HepG2 (cell line): Measurements from ENCODE around the gene ADH1C. TPM values are rescaled to one million over a fixed set of nuclear protein-coding genes. Genes with fewer than 3 reads are reported as not detected.

Source experiments
- ATAC-seq: fragments of 200-7000 bp; cut with Tn5 transposase; 3 replicates; pipeline ENCODE4 v1.9.1; 2020; ENCODE audit warnings: mild to moderate bottlenecking, moderate library complexity
- BruUV-seq: library from RNA; stranded (reverse); fragments of 400-500 nt; replicated peaks from 2 replicates; lab custom pipeline; 2021; lab: Mats Ljungman, UMichigan
- CTCF ChIA-PET: fragments of 300-600 bp; formaldehyde crosslinking; extraction: SDS; loops from one replicate; lab custom pipeline; 2021; ENCODE audit warnings: low total read pairs, inconsistent platforms, low intra/inter-chr PET ratio; lab: Yijun Ruan, JAX
- POLR2A ChIA-PET: fragments of 350-600 bp; sonication (Branson Sonifier 250); formaldehyde crosslinking; loops from one replicate; lab custom pipeline; 2020; ENCODE audit warnings: antibody characterized with exemption, inconsistent platforms; lab: Yijun Ruan, JAX
- DNase-seq: peaks from one replicate; pipeline ENCODE4 v3.0.0-alpha.2; 2015; ENCODE audit warnings: low spot score
- FAIRE-seq: peaks from 3 replicates; lab custom pipeline; 2011; peaks lifted over from hg19 to GRCh38; lab: Jason Lieb, UNC
- H2AFZ ChIP-seq: one replicate; pipeline ENCODE4 v1.6.1; 2011; ENCODE audit warnings: low read length, inconsistent platforms
- H3K27ac ChIP-seq: fragments of 300-600 bp; 3 replicates; pipeline ENCODE4 v1.8.0; 2011; ENCODE audit warnings: mixed run types, mild to moderate bottlenecking, mixed read lengths, low read length, inconsistent platforms; ENCODE audit not compliant: insufficient read depth; ENCODE audit errors: extremely low read length
- H3K27me3 ChIP-seq, 2 experiments: fragments of 200-600 bp in 1 of 2; 2 replicates in 1 of 2; 3 replicates in 1 of 2; pipeline versions ENCODE4 v1.6.0 to v1.8.0; 2011; ENCODE audit warnings: low read length in 2 of 2, mild to moderate bottlenecking in 2 of 2, moderate library complexity in 2 of 2, inconsistent platforms in 1 of 2; ENCODE audit not compliant: insufficient read depth in 2 of 2, control insufficient read depth in 1 of 2
- H3K36me3 ChIP-seq, 2 experiments: fragments of 200-600 bp in 1 of 2; replicated peaks in 1 of 2; 2 replicates in 1 of 2; 3 replicates in 1 of 2; pipeline versions ENCODE4 v1.5.1 to v1.8.0; 2011; ENCODE audit warnings: low read length in 2 of 2, inconsistent platforms in 1 of 2; ENCODE audit not compliant: insufficient read depth in 2 of 2, control insufficient read depth in 1 of 2
- H3K4me1 ChIP-seq: 2 replicates; pipeline ENCODE4 v1.5.1; 2012; ENCODE audit warnings: low read length, inconsistent platforms; ENCODE audit not compliant: insufficient read depth
- H3K4me2 ChIP-seq: 2 replicates; pipeline ENCODE4 v1.6.0; 2011; ENCODE audit warnings: low read depth, low read length, inconsistent platforms
- H3K4me3 ChIP-seq, 3 experiments: fragments of 200-600 bp in 1 of 3; sonication (generic), shearing (Covaris generic) in 1 of 3; replicated peaks in 1 of 3; 2 replicates each; pipeline ENCODE4 v1.5.1; 2011 to 2016; ENCODE audit warnings: low read length in 3 of 3, inconsistent platforms in 2 of 3, low read depth in 2 of 3, mild to moderate bottlenecking in 2 of 3, control low read depth in 1 of 3, mixed read lengths in 1 of 3; ENCODE audit not compliant: insufficient read depth in 1 of 3
- H3K79me2 ChIP-seq: one replicate; pipeline ENCODE4 v1.6.1; 2011; ENCODE audit warnings: low read length, inconsistent platforms; ENCODE audit not compliant: insufficient read depth
- H3K9ac ChIP-seq: 2 replicates; pipeline ENCODE4 v1.6.0; 2011; ENCODE audit warnings: mild to moderate bottlenecking, low read depth, low read length, inconsistent platforms; ENCODE audit not compliant: insufficient read depth
- H3K9me3 ChIP-seq: 2 replicates; pipeline ENCODE4 v1.5.1; 2012; ENCODE audit warnings: mild to moderate bottlenecking, low read length
- H4K20me1 ChIP-seq: 2 replicates; pipeline ENCODE4 v1.6.0; 2011; ENCODE audit warnings: inconsistent platforms, mild to moderate bottlenecking, low read length, moderate library complexity; ENCODE audit not compliant: insufficient read depth
- BCL6 ChIP-seq: IDR thresholded peaks from 2 replicates; pipeline ENCODE4 v1.6.1; 2016; ENCODE audit warnings: missing genetic modification reagents, missing compliant biosample characterization
- RBM22 ChIP-seq: fragments of 200-400 bp; formaldehyde crosslinking; optimal IDR thresholded peaks from 2 replicates; pipeline ENCODE3; 2017; ENCODE audit warnings: mild to moderate bottlenecking, low read length, moderate library complexity
- SMAD9 ChIP-seq: sonication (generic); formaldehyde crosslinking; IDR thresholded peaks from 2 replicates; pipeline ENCODE4 v1.5.1; 2020; ENCODE audit warnings: mild to moderate bottlenecking, missing genetic modification reagents
- ZBTB20 ChIP-seq: sonication (generic); formaldehyde crosslinking; IDR thresholded peaks from 2 replicates; pipeline ENCODE4 v1.8.1; 2023; ENCODE audit warnings: missing genetic modification reagents, low read depth, mild to moderate bottlenecking, borderline replicate concordance
- ZFYVE20 ChIP-seq: sonication (generic); formaldehyde crosslinking; IDR thresholded peaks from 2 replicates; pipeline ENCODE4 v1.8.0; 2023; ENCODE audit warnings: low read depth, mild to moderate bottlenecking, moderate library complexity, missing genetic modification reagents, borderline replicate concordance
- ZNF124 ChIP-seq: sonication (generic); formaldehyde crosslinking; IDR thresholded peaks from 2 replicates; pipeline ENCODE4 v1.4.0; 2020; ENCODE audit warnings: missing genetic modification reagents
- ZNF205 ChIP-seq: IDR thresholded peaks from 2 replicates; pipeline ENCODE4 v1.6.1; 2018; ENCODE audit warnings: missing biosample characterization, missing genetic modification reagents
- ZNF557 ChIP-seq: sonication (generic); formaldehyde crosslinking; IDR thresholded peaks from 2 replicates; pipeline ENCODE4 v1.4.0; 2020; ENCODE audit warnings: missing genetic modification reagents
- ZNF564 ChIP-seq: sonication (generic); formaldehyde crosslinking; IDR thresholded peaks from 2 replicates; pipeline ENCODE4 v1.8.1; 2023; ENCODE audit warnings: mild to moderate bottlenecking, missing genetic modification reagents
- ZNF75D ChIP-seq: sonication (generic); formaldehyde crosslinking; IDR thresholded peaks from 2 replicates; pipeline ENCODE4 v1.8.1; 2023; ENCODE audit warnings: missing genetic modification reagents, mild to moderate bottlenecking, borderline replicate concordance
- ZNF782 ChIP-seq: sonication (generic); formaldehyde crosslinking; IDR thresholded peaks from 2 replicates; pipeline ENCODE4 v1.4.0; 2020; ENCODE audit warnings: missing genetic modification reagents, mild to moderate bottlenecking, borderline replicate concordance
- WGBS: methylation state at CpG from one replicate; pipeline ENCODE4 v1.1.6; 2017; ENCODE audit warnings: low lambda C conversion rate; 5-methylcytosine and 5-hydroxymethylcytosine counted together
- in situ Hi-C: cut with HindIII; loops from 2 replicates; pipeline ENCODE4 v1.10.0; 2017; ENCODE audit warnings: low pct_unique_long_range_greater_than_20kb; ENCODE audit not compliant: extremely low pct_ligation_motif_present
- intact Hi-C: fragments of 100-400 bp; cut with micrococcal nuclease; formaldehyde crosslinking; loops from one replicate; pipeline ENCODE4 v1.10.0; 2022; ENCODE audit not compliant: unreplicated experiment
- polyA plus RNA-seq, 8 experiments: library from polyadenylated mRNA; depleted of rRNA in 3 of 8; stranded (reverse) in 7 of 8; unstranded in 1 of 8; fragments of >200 nt; fragmentation: Illumina TruSeq in 4 of 8; extraction: Trizol in 4 of 8; gene quantifications; 2 replicates each; pipeline versions ENCODE4 v1.2.1 to v1.2.3, GENCODE V29; 2011 to 2016; ENCODE audit warnings: low read depth in 4 of 8, missing spikeins in 1 of 8, mixed read lengths in 1 of 8; ENCODE audit not compliant: insufficient read depth in 1 of 8
- total RNA-seq, 5 experiments: library from RNA; depleted of rRNA; stranded (reverse); fragments of >200 nt; fragmentation: Illumina TruSeq; extraction: Trizol; gene quantifications; 2 replicates each; pipeline ENCODE4 v1.2.3, GENCODE V29; 2016; ENCODE audit warnings: low read depth in 1 of 5
- TF ChIP-seq, protein P1 (sequence below): IDR thresholded peaks from 2 replicates; pipeline ENCODE4 v1.6.1; 2016; ENCODE audit warnings: missing compliant biosample characterization, missing genetic modification reagents, borderline replicate concordance
- TF ChIP-seq, protein P2 (sequence below): sonication (generic); formaldehyde crosslinking; IDR thresholded peaks from 2 replicates; pipeline ENCODE4 v1.8.0; 2022; ENCODE audit warnings: mild to moderate bottlenecking, missing genetic modification reagents, moderate library complexity
- TF ChIP-seq, protein P3 (sequence below): sonication (generic); formaldehyde crosslinking; IDR thresholded peaks from 2 replicates; pipeline ENCODE4 v1.4.0; 2020; ENCODE audit warnings: mild to moderate bottlenecking, missing genetic modification reagents
- TF ChIP-seq, protein P4 (sequence below): sonication (generic); formaldehyde crosslinking; IDR thresholded peaks from 2 replicates; pipeline ENCODE4 v1.8.1; 2022; ENCODE audit warnings: mild to moderate bottlenecking, missing genetic modification reagents

The ADH1C gene
- total and polyA plus RNA-seq, 2 of the 13 experiments (the other 11 are each of a cell fraction or from before 2014, with no cell fraction given): not detected

DNA sequence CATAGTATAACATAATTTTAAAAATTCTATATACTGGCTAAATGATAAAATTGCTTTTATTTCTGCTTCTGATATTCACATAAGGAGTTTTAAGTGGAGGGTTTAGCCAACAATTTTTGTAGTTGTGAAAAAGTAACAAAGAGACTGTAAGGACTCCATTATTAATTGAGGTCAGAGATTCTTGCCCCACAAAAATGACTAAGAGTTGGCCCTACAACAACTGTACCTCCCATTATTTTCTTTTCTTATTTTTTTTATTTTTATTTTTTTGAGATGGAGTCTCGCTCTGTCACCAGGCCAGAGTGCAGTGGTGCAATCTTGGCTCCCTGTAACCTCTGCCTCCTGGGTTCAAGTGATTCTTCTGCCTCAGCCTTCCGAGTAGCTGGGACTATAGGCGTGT lies 21.9 kb downstream of the ADH1C start (continued):
- no peak for TF ChIP-seq ZNF75D (CRISPR knock-in tag)
- no peak for TF ChIP-seq ZNF205 (CRISPR knock-in tag)
- TF ChIP-seq, protein P1, sequence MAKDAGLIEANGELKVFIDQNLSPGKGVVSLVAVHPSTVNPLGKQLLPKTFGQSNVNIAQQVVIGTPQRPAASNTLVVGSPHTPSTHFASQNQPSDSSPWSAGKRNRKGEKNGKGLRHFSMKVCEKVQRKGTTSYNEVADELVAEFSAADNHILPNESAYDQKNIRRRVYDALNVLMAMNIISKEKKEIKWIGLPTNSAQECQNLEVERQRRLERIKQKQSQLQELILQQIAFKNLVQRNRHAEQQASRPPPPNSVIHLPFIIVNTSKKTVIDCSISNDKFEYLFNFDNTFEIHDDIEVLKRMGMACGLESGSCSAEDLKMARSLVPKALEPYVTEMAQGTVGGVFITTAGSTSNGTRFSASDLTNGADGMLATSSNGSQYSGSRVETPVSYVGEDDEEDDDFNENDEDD (CRISPR knock-in tag): no peak
- TF ChIP-seq BCL6 (CRISPR knock-in tag): no peak
- no peak for TF ChIP-seq ZBTB20 (CRISPR knock-in tag)
- TF ChIP-seq ZNF124: no peak

DNA sequence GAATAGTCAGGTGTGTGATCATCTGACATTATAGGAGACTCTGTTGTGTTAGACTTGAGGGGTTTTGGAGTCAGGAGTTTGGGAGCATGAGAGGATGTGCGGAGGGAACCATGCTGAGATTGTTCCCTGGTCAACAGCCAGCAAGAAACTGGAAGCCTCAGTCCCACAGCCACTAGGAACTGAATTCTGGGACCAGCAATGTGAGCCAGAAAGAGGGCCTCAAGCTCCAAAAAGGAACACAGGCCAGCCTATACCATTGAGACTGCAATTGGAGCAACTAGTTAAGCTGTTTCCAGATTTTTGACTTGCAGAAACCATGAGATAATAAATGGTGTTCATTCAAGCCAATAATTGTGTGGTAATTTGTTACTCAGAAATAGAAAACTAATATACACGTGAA lies 22.7 kb downstream of the ADH1C start:
- no peak overlapping the region for H3K9ac ChIP-seq
- POLR2A ChIA-PET: no interaction called here
- CTCF ChIA-PET: no interaction called here
- no peaks in the 10 kb centered on the region for H3K4me1 ChIP-seq
- intact Hi-C loops (no loop called here), in situ Hi-C loops (no loop called here)
- H3K9me3 ChIP-seq: peaks cover 15% of the 10 kb centered on the region
- H3K27me3 ChIP-seq: no peaks in the 10 kb centered on the region
- no peak overlapping the region for H3K27ac ChIP-seq
- no TSS peak for BruUV-seq
- H3K4me2 ChIP-seq: no peak overlapping the region
- DNase-seq: no peak
- no peaks in the 10 kb centered on the region for H4K20me1 ChIP-seq
- H3K79me2 ChIP-seq: no peaks in the 10 kb centered on the region
- no peak overlapping the region for H2AFZ ChIP-seq
- 14% methylated on average over 2 of the region's 2 CpGs for WGBS
- no peak overlapping the region for H3K4me3 ChIP-seq
- H3K36me3 ChIP-seq: no peaks in the 10 kb centered on the region
- no peak for FAIRE-seq
- no peak for ATAC-seq
- TF ChIP-seq ZFYVE20 (CRISPR knock-in tag) (no peak), ZNF564 (CRISPR knock-in tag) (no peak), ZNF782 (CRISPR knock-in tag) (no peak), ZNF557 (CRISPR knock-in tag) (no peak), RBM22 (no peak), SMAD9 (no peak)
- TF ChIP-seq, protein P2, sequence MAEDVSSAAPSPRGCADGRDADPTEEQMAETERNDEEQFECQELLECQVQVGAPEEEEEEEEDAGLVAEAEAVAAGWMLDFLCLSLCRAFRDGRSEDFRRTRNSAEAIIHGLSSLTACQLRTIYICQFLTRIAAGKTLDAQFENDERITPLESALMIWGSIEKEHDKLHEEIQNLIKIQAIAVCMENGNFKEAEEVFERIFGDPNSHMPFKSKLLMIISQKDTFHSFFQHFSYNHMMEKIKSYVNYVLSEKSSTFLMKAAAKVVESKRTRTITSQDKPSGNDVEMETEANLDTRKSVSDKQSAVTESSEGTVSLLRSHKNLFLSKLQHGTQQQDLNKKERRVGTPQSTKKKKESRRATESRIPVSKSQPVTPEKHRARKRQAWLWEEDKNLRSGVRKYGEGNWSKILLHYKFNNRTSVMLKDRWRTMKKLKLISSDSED: no peak
- TF ChIP-seq, protein P3, sequence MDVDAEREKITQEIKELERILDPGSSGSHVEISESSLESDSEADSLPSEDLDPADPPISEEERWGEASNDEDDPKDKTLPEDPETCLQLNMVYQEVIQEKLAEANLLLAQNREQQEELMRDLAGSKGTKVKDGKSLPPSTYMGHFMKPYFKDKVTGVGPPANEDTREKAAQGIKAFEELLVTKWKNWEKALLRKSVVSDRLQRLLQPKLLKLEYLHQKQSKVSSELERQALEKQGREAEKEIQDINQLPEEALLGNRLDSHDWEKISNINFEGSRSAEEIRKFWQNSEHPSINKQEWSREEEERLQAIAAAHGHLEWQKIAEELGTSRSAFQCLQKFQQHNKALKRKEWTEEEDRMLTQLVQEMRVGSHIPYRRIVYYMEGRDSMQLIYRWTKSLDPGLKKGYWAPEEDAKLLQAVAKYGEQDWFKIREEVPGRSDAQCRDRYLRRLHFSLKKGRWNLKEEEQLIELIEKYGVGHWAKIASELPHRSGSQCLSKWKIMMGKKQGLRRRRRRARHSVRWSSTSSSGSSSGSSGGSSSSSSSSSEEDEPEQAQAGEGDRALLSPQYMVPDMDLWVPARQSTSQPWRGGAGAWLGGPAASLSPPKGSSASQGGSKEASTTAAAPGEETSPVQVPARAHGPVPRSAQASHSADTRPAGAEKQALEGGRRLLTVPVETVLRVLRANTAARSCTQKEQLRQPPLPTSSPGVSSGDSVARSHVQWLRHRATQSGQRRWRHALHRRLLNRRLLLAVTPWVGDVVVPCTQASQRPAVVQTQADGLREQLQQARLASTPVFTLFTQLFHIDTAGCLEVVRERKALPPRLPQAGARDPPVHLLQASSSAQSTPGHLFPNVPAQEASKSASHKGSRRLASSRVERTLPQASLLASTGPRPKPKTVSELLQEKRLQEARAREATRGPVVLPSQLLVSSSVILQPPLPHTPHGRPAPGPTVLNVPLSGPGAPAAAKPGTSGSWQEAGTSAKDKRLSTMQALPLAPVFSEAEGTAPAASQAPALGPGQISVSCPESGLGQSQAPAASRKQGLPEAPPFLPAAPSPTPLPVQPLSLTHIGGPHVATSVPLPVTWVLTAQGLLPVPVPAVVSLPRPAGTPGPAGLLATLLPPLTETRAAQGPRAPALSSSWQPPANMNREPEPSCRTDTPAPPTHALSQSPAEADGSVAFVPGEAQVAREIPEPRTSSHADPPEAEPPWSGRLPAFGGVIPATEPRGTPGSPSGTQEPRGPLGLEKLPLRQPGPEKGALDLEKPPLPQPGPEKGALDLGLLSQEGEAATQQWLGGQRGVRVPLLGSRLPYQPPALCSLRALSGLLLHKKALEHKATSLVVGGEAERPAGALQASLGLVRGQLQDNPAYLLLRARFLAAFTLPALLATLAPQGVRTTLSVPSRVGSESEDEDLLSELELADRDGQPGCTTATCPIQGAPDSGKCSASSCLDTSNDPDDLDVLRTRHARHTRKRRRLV: no peak
- TF ChIP-seq, protein P4, sequence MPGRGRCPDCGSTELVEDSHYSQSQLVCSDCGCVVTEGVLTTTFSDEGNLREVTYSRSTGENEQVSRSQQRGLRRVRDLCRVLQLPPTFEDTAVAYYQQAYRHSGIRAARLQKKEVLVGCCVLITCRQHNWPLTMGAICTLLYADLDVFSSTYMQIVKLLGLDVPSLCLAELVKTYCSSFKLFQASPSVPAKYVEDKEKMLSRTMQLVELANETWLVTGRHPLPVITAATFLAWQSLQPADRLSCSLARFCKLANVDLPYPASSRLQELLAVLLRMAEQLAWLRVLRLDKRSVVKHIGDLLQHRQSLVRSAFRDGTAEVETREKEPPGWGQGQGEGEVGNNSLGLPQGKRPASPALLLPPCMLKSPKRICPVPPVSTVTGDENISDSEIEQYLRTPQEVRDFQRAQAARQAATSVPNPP: no peak
